Sigmoid colon (tissue), 4 donors: ENCODE measurements around the gene TTC5.

Experiments used
- CTCF ChIP-seq, 4 experiments: fragments of 450-650 bp in 3 of 4; fragments of 200-600 bp in 1 of 4; IDR thresholded peaks; one replicate each; pipeline ENCODE4 v1.5.1; 2016 to 2019; ENCODE audit warnings: antibody characterized with exemption in 4 of 4, mild to moderate bottlenecking in 3 of 4, moderate library complexity in 2 of 4
- POLR2AphosphoS5 ChIP-seq, 4 donors: sonication (generic); formaldehyde crosslinking; IDR thresholded peaks; one replicate each; pipeline ENCODE4 v1.6.1; 2017; ENCODE audit warnings: antibody characterized with exemption in 4 of 4

DNA sequence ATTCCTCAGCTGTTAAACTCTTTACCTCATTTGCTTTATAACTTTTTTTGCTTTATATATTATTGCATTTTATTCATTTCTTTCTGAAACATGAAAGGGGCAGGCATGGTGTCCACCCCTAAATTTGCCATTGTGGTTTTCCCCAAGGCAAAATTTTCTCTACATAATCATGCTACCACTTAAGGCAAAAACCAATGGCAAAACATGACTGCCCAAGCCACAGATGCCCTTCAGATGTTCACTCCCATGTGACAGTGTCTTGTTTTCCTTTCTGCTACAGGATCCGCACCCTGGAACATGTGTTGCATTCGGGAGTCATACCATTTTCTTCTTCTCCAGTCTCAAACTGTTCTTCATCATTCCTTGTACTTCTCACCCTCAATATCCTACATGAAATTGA lies 28.3 kb downstream of the TTC5 start:
- TF ChIP-seq CTCF (IDR thresholded peaks at IDR 0.05) (no peak), POLR2AphosphoS5 (IDR thresholded peaks at IDR 0.05) (no peak)
